Suppressor macrophage treated with lipopolysaccharide for 1 hour (primary cell): ENCODE measurements around the gene ZNF527.
"Not testable (repeated sequence)": the region's sequence is repeated elsewhere in the genome, so short reads cannot be mapped to it uniquely, and the experiment has no call there.

Experiments used
- DNase-seq, 3 donors: peaks; one replicate each; pipeline ENCODE4 v3.0.0-alpha.2; 2020 to 2022

Gene ZNF527

DNA sequence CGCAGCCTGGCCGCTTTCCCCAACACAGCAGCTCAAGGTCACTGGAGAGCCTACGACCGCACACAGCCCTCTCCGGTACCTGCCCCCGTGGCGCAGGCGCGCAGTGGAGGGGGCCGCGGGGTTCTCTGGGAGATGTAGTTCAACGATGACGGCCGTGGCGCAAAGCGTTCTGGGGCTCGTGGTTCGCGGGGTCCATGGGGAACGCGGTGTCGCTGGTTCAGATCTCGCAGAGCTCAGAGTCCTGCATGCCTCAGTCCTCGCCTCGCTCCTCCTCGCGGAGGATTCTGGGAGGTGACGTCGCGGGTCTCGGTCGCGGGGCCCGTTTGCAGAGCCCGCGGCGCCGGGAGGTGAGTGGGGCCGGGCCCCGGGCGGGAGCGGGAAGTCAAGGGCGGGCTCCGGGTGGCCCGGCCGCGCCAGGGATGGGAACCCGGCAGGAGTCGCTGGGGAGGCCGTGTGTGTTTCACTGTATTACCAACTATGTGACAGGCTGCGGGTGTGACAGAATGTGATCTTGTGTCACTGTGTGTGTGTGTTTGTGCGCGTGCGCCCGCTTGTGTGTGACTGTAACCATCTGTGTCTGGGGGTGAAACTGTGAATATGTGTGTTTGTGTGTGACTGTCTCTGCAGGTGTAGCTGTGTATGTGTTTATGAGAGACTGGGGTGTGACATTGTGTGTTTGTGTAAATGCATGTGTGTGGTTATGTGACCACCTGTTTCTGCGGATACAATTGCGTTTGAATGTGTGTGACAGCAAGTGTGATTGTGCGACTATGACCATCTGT lies at the start of gene ZNF527:
TSS of gene ZNF527 (plus strand) at position 220 of the 782 bp plus-strand sequence. CDS start 3,100 bp downstream, outside the sequence.
- DNase-seq, result peak; percentile 96 to 97 (median 97)

GRCh38 chr19:37329686-37330085 lies 41.2 kb upstream of the ZNF527 start:
- DNase-seq, result no peak

- no peak for DNase-seq
Measured at GRCh38 chr19:37332839-37333238, 38.1 kb upstream of the ZNF527 start.

DNA sequence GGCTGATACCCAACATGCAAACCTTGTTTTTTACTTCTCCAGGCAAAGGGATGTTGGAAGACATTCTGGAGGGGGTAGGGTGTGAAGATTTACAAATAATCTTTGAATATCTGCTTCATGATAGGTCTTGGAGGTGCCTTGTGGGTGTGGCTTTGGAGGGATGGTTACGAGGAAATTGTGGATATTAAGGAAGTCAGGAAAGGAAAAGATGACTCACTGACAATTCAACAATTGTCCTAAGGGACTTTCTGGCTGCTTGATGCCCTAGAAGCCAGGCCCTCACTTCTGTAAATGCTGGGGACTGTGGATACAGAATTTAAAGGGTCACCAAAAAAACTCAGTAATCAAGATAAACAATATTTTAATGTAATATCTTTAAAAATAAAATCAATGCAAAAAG lies 37.4 kb upstream of the ZNF527 start:
- DNase-seq, result peak in 2 of 3 donors; percentile 9 to 28

GRCh38 chr19:37334179-37335071 lies 36.5 kb upstream of the ZNF527 start:
- DNase-seq, result peak; percentile 83 to 89 (median 83)

- DNase-seq, result no peak
Measured at GRCh38 chr19:37342753-37343152, 28.1 kb upstream of the ZNF527 start.

- no peak for DNase-seq
Measured at GRCh38 chr19:37346091-37346490, 24.8 kb upstream of the ZNF527 start.

DNA sequence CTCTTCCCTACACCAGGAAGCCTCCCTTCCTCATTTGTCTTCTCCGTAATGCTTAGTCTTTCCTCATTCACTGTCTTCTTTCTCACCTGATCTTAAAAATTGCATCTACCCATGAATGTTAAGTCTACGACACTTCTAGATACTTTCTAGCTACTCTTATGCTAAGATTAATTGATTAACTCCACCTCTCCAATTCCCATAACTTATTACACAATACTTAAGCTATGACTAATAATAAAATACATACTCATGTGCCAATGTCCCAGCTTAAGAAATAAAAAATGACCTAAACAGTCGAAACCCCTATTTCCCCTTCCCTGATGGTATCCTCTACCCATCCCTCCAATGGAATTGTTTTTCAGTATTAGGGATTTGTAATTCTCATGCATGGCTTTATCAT lies 22.8 kb upstream of the ZNF527 start:
- no peak for DNase-seq

DNA sequence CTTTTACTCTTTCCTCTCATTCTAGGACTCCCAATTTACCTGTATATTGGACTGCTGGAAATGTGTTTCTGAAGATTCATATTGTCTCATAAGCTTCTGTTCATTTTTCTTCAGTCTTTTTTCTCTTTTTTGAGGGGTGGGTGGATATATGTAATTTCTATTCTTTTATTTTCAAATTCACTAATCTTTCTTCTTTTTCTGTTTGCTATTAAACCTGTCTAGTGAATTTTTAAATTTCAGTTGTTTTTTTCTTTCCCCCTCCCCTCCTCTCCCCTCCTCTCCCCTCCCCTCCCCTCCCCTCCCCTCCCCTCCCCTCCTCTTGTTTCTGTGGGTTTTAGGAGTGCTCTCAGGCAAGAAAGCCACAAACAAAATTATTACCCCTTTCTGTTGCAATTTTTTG lies 16.9 kb upstream of the ZNF527 start:
- no peak for DNase-seq

GRCh38 chr19:37355901-37356300 lies 15.0 kb upstream of the ZNF527 start:
- DNase-seq, result no peak

GRCh38 chr19:37361994-37362393 lies 8.9 kb upstream of the ZNF527 start:
- no peak for DNase-seq

GRCh38 chr19:37362733-37363132 lies 8.2 kb upstream of the ZNF527 start:
- DNase-seq, result no peak

DNA sequence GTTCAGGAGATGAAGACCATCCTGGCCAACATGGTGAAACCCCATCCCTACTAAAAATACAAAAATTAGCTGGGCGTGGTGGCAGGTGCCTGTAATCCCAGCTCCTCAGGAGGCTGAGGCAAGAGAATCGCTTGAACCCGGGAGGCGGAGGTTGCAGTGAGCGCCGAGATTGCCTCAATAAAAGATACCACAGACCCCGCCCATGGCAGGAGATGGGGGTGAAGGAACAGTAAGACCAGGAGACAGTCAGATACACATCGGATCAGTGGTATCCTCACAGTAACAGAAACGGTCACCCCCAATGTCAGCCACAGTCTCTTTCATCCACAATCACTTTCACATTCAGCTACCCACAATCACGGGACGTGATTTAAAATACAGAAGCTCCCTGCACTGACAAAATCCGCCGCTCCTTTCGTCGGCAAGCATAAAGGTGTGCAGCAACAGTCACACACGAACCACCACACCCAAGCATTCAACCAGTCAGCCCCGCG lies 466 bp upstream of the ZNF527 start:
- DNase-seq, result not testable (repeated sequence)

DNA sequence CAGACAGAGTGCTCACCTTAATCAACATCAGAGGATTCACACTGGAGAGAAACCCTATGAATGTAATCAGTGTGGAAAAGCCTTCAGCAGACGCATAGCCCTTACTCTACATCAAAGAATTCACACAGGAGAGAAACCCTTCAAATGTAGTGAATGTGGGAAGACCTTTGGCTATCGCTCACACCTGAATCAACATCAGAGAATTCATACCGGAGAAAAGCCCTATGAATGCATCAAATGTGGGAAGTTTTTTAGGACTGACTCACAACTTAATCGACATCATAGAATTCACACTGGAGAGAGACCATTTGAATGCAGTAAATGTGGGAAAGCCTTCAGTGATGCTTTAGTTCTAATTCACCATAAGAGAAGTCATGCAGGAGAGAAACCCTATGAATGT lies 18.3 kb downstream of the ZNF527 start:
- no peak for DNase-seq

DNA sequence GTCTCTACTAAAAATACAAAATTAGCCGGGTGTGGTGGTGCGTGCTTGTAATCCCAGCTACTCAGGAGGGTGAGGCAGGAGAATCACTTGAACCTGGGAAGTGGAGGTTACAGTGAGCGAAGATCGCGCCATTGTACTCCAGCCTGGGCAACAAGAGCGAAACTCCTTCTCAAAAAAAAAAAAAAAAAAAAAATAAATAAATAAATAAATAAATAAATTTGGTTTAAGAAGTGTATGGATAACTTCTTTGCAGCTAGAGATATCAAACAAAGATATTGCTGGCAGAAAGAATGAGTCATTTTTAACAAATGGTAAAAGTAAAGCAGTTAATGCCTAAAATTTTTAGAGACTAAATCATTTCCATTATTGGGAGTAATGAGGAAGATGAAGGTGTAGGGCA lies 20.5 kb downstream of the ZNF527 start:
- DNase-seq, result not testable (repeated sequence)

DNA sequence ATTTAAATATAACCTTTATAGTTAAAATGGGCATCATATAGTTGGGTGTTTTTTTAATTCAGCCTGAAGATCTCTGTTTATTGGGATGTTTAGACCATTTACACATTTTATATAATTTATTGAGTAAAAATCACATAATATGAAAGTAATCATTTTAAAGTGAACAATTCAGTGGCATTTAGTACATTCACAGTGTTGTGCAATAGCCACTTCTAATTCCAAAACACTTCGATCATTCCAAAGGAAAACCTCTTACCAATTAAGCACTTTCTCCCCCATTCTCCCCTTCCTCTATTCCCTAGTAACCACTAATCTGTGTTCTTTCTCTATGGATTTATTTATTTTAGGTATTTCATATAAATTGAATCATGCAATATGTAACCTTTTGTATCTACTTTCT lies 30.2 kb downstream of the ZNF527 start:
- DNase-seq, result no peak

- DNase-seq, result no peak
Measured at GRCh38 chr19:37403403-37403802, 32.5 kb downstream of the ZNF527 start.

DNA sequence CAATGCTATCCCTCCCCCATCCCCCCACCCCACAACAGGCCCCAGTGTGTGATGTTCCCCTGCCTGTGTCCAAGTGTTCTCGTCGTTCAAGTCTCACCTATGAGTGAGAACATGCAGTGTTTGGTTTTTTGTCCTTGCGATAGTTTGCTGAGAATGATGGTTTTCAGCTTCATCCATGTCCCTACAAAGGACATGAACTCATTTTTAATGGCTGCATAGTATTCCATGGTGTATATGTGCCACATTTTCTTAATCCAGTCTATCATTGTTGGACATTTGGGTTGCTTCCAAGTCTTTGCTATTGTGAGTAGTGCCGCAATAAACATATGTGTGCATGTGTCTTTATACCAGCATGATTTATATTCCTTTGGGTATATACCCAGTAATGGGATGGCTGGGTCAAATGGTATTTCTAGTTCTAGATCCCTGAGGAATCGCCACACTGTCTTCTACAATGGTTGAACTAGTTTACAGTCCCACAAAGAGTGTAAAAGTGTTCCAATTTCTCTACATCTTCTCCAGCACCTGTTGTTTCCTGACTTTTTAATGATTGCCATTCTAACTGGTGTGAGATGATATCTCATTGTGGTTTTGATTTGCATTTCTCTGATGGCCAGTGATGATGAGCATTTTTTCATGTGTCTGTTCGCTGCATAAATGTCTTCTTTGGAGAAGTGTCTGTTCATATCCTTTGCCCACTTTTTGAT lies 35.4 kb downstream of the ZNF527 start:
- DNase-seq, result not testable (repeated sequence)

GRCh38 chr19:37412700-37413099 lies 41.8 kb downstream of the ZNF527 start:
- no peak for DNase-seq

GRCh38 chr19:37413313-37414084 lies 42.6 kb downstream of the ZNF527 start:
- peak in 1 of 3 donors; percentile 0 for DNase-seq
